NCI-H1694 treated with DMSO at 0.1 percent for 48 hours (cell line): ENCODE data around the gene CFTR.
"Not testable (repeated sequence)": the region's sequence is repeated elsewhere in the genome, so short reads cannot be mapped to it uniquely, and the experiment has no call there.

Source experiments
- DNase-seq: peaks from one replicate; lab custom pipeline; 2025; lab: John Stamatoyannopoulos, UW

The CFTR gene

DNA sequence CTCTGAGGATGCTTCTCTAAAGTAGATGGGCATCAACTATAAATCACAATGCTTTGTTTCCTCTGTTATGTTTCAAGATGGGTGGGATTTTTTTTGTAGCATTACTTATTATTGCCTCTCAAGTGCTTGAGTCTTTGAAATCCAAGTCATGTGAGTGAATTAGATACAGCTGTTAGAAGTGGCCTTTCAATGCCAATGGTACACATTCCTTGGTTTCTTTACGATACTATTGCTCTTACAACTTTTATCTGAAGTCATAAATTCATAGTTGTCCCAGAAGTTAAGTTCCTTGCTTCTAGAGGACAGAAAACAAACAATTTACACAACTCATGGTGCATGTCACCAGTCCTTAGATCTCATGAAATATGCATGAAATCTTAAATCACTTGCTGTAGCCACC, 15.5 kb downstream of the CFTR start:
- DNase-seq = no peak

DNA sequence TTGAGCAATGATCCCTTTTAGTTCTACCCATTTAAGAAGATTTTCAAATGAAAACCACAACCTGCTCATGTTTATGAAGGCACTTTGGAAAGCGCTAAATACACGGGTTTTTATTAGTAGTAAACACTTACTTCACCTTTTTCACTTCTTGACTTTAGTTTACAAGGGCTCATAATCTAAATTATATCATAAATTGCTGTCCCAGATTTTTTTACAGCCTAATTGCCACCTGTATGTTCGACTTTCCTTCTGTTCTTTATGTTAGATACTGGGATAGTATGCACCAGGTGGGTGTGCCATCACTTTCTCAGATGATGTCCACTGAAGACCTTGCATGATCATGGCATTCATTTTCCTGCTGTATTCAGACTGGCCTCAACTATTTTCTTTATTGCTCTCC, 22.5 kb downstream of the CFTR start:
- DNase-seq = no peak

DNA sequence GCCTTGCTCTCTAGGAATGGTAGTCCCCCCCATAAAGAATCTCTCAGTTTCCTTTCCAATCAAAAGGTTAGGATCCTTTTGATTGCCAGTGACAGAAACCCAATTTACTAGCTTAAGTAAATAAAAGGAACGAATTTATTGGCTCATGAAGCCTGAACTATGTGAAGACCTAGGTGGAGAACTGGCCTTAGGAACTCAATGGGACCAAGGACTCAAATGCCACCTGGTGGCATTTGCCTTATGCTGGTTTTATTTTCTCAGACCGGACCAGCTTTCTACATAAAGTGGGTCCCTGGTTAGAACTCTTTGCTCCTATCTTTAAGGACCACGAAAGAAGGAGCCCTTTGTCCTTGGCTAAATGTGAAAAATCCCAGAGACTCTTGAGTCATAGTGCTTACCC, 25.4 kb downstream of the CFTR start:
- no peak for DNase-seq

DNA sequence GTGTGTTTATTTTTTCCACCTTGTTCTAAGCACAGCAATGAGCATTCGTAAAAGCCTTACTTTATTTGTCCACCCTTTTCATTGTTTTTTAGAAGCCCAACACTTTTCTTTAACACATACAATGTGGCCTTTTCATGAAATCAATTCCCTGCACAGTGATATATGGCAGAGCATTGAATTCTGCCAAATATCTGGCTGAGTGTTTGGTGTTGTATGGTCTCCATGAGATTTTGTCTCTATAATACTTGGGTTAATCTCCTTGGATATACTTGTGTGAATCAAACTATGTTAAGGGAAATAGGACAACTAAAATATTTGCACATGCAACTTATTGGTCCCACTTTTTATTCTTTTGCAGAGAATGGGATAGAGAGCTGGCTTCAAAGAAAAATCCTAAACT, 28.9 kb downstream of the CFTR start:
- no peak for DNase-seq

DNA sequence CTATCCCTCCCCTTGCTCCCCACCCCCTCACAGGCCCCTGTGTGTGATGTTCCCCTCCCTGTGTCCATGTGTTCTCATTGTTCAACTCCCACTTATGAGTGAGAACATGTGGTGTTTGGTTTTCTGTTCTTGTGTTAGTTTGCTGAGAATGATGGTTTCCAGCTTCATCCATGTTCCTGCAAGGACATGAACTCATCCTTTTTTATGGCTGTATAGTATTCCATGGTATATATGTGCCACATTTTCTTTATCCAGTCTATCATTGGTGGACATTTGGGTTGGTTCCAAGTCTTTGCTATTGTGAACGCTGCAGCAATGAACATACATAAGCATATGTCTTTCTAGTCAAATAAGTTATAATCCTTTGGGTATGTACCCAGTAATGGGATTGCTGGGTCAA, 37.4 kb downstream of the CFTR start:
- DNase-seq = not testable (repeated sequence)

DNA sequence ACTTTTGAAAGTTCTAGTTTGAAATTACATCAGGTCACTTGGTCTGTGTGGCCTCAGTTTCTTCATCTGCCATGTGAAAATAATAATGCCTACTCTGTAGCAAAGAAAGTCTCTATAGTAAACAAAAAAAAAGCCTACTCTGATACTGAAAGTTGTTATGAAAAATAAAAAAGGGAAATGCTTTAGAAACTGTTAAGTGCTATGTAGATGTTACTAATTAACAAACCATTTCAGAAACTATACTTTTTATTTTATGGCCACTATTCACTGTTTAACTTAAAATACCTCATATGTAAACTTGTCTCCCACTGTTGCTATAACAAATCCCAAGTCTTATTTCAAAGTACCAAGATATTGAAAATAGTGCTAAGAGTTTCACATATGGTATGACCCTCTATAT, 50.6 kb downstream of the CFTR start:
- DNase-seq = no peak

DNA sequence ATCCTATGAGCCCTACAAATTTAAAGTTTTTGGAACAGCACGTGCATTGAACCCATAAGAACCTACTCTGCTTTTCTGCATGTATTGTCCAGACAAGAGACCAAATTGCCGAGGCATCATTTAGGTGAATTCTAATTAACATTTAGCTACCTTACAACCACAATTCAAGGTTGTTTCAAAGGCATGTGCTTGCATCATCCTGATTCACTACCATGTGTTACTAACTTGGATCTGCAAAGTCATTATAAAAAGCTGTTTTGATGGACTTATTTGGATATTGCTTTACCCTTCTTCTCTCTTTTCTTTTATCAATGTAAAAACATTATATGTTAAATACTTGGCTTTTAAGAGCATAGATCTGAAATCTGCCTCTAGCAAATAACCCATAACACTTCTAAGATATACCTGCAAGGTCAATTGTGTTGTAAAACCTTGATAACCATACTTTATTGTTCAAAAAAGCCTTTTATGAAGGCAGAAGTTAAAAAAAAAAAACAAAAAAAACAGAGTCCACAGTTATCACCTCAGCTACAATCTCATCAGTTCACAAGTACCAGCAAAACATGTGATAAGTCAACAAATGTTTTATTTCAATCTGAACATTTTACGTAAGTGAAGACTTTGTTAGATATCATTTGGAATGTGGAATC, 51.9 kb downstream of the CFTR start:
- no peak for DNase-seq

DNA sequence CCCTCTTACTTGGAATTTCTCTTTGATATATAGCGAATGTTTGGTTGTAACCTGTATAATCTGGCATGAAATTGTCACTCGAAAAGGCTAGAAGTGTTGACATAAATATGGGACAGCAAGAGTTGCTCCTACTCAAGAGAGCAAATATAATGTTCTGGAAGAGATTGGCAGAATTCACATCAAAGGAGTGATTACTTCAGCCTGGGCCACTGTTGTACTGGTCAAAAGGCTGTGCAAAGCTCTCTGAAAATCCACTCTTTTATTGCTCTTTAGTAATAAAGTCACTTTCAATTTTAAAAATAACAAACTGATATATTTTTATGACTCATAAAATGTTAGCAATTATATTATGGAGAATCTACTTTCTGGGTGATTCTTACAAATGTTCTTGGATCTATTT, 58.2 kb downstream of the CFTR start:
- DNase-seq = no peak

DNA sequence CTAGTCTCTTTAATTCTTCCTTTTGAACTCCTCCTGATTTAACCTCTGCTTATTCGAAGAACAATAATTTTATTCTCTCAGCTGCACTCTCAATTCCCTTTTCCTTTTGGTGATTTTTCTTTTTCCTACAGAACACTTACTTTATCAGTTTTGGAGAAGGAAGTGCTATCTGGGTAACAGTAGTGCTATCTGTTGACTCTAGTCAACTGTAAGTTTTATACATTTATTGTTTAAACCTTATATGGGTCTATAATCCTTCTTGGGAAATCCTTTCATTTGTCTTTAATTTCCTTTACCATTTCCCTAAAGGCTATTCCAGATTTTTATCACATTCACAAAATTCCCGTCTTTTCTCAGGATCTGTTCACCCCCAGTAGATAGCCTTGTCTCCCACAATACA, 64.2 kb downstream of the CFTR start:
- DNase-seq = no peak

DNA sequence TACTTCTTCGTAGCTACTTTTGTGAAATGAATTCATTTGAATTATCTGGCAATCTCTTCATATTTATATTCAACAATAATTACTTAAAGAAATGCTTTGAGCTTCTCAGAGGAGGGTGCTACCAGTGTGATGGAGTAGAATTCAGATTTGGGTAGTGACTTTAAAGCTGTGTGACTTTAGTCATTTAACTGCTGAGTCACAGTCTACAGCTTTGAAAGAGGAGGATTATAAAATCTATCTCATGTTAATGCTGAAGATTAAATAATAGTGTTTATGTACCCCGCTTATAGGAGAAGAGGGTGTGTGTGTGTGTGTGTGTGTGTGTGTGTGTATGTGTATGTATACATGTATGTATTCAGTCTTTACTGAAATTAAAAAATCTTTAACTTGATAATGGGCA, 68.2 kb downstream of the CFTR start:
- DNase-seq = no peak

DNA sequence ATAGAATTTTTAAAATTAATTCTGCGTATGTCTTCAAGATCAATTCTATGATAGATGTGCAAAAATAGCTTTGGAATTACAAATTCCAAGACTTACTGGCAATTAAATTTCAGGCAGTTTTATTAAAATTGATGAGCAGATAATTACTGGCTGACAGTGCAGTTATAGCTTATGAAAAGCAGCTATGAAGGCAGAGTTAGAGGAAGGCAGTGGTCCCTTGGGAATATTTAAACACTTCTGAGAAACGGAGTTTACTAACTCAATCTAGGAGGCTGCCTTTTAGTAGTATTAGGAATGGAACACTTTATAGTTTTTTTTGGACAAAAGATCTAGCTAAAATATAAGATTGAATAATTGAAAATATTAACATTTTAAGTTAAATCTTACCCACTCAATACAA, 70.8 kb downstream of the CFTR start:
- no peak for DNase-seq

DNA sequence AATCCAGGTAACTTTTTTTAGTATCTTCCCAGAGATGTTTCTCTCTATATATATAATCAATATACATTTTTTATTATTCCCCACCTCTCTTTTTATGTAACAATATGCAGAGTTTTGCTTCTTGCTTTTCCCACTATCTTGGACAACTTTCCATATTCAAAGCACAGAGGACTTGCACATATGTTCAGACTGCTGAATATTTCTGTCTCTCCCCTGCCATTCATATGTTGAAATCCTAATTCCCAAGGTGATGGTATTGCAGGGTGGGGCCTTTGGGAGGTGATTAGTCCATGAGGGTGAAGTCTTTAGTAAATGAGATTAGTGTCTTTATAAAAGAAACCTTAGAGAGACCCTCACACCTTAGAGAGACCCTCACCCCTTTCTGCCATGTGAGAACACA, 72.8 kb downstream of the CFTR start:
- no peak for DNase-seq

DNA sequence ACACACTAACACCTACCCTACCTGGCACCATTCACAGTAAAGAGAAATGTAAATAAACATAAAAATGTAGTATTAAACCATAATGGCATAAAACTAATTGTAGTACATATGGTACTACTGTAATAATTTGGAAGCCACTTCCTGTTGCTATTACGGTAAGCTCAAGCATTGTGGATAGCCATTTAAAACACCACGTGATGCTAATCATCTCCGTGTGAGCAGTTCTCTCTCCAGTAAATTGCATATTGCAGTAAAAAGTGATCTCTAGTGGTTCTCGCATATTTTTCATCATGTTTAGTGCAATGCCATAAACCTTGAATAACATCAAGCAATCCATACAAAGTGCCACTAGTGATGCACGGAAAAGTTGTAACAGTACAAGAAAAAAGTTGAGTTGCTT, 75.4 kb downstream of the CFTR start:
- no peak for DNase-seq

DNA sequence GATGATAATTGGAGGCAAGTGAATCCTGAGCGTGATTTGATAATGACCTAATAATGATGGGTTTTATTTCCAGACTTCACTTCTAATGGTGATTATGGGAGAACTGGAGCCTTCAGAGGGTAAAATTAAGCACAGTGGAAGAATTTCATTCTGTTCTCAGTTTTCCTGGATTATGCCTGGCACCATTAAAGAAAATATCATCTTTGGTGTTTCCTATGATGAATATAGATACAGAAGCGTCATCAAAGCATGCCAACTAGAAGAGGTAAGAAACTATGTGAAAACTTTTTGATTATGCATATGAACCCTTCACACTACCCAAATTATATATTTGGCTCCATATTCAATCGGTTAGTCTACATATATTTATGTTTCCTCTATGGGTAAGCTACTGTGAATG, 79.6 kb downstream of the CFTR start:
- DNase-seq = no peak

DNA sequence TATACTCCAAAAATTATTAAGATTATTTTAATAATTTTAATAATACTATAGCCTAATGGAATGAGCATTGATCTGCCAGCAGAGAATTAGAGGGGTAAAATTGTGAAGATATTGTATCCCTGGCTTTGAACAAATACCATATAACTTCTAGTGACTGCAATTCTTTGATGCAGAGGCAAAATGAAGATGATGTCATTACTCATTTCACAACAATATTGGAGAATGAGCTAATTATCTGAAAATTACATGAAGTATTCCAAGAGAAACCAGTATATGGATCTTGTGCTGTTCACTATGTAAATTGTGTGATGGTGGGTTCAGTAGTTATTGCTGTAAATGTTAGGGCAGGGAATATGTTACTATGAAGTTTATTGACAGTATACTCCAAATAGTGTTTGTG, 80.2 kb downstream of the CFTR start:
- DNase-seq = no peak

DNA sequence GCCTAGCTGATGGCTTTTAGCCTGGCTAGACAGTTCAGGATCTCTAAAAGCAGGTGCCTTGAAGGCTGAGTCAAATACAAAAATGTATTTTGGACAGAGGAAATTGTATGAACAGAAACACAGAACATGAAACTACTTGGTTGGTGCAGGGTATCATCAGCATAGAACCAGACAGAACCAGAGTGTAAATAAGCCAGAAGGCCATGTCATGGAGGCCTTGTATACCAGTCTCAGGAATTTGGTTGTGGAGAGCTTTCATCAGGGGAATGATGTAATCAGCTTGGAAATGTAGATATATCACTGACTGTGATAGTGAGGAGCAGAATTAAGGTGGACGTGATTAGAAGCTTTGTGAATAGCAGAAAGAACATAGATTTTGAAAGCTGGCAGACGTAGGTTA, 82.9 kb downstream of the CFTR start:
- DNase-seq = no peak

DNA sequence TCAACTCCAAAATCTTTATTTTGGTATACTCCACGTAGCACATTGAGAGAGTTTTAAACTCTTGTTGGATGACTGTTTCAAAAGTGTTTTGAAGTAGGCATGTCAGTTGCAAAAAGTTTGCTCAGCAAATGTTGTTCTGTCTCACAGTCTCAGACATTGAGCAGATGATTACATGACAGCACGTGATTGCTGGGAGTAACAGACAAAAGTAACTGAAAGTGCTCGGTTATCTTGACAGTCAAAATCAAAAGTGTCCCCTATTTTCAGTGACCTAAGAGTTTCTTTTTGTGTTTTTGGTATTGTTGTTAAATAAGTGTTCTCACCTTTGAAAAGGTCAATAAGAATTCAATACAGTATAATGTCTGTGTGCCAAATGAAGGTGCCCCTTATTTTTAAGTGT, 84.3 kb downstream of the CFTR start:
- no peak for DNase-seq

DNA sequence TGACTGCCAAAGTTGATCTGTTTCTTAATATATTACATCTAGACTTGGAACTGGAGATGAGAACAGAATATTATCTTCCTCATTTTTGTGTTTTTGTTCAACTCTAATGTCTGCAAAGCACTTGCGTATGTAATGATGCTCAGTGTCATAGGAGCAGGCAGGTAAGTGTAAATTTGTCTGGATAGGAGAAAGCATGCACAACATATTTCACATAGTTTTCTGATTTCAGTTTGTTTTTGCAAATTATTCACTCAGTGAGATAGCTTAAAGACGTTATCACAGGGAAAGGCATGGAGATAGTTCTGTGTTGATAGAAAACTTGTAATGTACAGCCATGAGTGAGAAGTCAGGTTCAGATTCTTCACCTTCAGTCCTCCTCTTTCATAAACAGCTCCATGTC, 84.8 kb downstream of the CFTR start:
- no peak for DNase-seq

DNA sequence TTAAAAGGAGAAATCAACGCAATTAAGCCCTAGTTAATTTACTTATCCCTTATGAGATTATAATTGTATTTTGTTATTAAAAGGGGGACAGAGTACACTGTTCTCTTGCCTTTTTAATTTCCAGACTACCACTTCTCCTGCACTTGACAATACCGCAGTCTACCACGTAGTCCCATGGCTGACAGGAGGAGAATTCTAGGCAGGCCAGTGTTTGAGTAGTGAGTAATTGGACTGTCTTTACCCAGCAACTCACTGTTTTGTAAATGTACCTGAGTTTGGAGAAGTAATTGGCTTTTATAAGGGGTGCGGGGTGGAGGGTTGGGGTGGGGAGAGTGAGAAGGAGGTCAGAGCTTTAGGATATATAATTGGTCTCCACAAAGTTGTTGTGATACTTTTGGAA, 85.4 kb downstream of the CFTR start:
- no peak for DNase-seq

DNA sequence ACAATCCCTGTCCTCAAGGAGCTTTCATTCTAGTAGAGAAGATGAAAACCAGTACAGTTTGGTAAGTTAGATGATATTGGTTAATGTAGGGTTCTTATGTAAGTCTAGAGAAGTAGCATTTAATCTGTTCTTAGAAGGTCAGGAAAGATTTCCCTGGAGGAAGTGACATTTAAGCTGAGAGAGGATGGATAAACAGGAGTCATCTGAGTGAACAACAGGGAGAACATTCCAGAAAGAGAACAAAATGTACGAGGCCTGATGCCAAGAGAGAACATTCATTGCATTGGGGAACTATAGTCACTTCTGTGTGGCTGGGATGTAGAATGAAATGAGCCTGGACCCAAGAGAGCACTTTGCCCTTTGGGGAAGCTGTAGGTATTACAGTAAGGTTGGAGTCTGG, 88.0 kb downstream of the CFTR start:
- DNase-seq = no peak

DNA sequence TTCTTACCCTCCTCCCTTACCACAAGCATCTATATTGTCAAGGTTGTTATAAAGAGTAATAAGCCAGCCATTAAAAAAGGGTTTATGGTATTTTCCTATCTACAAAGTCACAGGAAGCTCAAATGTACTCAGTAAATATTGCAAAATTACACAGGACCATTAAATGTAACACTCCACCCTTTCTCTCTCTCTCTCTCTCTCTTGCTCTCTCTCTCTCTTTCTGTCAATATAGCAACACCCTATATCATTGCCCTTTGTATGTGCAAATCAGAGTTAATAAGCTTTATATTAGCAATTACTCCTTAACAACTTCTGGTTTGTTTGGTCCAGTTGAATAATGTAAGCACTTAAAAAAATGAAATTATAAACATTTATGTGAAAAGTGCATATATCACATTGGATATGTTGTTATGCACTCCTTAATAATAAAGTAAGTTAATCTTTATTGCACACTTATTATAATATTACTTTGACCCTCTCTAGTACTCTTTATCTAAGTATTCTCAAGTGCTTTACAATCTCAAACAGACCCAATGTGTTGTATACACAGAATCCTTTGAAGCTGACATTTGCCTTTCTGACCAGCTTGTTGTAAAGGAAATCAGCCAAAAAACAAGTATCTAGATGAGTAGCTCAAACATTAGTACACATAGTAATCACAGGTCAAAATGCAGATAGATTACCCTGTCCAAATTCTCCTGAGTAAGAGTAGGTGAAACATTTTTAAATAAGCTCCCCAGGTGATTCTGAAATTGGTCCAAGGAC, 93.2 kb downstream of the CFTR start:
- DNase-seq = no peak

DNA sequence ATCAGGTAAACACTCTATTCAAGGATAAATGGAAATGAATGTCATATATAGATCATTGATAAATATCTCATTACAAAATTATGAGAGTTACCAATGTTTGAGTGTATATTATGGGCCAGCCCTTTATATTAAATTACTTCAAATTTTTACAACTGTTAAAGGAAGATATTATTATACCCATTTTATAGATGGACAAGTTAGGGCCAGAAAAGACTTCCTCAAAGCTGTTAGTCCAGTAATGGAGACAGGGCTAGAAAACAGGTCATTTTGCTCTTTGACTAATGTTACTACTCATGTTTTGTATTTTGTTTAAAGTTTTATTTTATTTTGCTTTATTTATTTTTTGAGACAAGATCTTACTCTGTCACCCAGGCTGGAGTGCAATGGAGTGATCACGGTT, 101.6 kb downstream of the CFTR start:
- DNase-seq = no peak

DNA sequence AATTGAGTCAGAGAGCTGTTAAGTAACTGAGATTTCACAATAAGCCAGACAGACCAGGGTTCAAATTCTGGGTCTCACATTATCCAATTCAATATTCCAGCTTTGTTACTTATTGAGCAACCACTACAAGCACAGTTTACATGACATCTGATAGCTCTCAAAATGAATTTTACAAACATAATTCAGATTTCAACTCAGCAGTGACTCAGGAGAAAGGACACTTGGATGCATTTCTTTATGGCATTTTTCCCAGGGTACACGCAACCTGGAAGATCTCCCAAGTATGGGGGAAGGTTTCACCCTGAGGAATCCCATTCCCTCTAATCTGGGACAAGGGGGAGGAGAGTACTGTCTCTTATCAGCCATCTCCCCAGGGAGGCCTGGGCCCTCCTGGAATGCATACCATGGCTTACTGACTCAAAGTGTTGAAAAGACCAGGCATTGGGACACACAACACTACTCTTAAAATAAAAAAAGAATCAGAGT, 102.4 kb downstream of the CFTR start:
- DNase-seq = no peak

DNA sequence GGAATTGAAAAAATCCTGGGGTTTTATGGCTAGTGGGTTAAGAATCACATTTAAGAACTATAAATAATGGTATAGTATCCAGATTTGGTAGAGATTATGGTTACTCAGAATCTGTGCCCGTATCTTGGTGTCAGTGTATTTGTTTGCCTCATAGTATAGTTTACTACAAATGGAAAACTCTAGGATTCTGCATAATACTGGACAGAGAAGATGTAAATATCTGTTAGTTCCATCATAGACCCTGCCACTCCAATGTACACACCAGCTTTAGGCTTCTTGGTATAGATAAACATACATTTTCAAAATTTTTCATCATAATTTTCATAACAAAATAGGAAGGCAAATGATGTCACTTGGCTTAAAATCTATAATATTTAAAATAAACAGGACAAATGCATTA, 108.1 kb downstream of the CFTR start:
- DNase-seq = no peak
